Activated gamma-delta T cell treated with anti-CD3 and anti-CD28 coated beads, Interleukin-2, amount 50 U/mL, for 16 hours (primary cell): Measurements from ENCODE around the gene POU5F2.

ENCODE experiments used
- DNase-seq: peaks from one replicate; pipeline ENCODE4 v3.0.0-alpha.2; 2020; ENCODE audit warnings: low read depth

The POU5F2 gene

GRCh38 chr5:93741136-93741811 lies at the start of gene POU5F2:
TSS of gene POU5F2 (minus strand) at chr5:93741600. CDS start at chr5:93741563, 37 bp downstream.
- DNase-seq = no peak

DNA sequence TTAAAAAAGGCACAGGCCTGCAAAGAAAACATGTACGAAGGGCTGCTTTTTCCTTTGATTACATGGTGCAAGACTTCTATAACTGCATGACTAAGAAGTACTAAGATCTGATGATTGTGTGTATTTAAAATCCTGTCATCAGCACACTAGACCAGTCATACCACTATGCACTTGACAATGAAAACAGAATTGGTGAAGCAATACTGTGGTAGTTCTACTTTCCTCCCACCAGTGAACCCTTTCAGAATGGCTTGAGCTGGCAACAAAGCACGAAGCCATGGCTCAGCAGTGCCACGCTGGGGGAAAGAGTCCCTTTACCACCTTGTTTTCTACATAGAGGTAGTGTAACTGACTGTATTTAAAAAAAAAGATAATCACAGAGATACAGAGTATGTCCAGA lies 49.0 kb upstream of the POU5F2 start:
- DNase-seq = no peak

GRCh38 chr5:93789173-93790067 lies 48.0 kb upstream of the POU5F2 start:
- no peak for DNase-seq

DNA sequence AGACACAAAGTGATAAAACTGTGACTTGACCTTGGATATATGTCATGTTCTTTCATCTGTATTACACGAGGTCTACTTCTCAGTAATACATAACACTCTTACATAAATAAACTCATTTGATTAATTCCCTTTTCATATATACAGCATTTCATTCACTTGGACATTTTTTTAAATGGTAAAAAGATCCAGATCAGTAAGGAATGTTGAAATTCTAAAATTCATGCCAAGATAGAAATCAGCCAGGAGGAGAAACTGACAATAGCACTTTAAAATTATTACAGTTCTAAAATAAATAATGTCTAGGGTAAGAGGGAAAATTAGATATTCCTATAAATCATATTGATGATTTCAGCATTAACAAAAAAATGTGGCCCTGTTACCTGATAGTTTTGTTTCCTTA lies 46.2 kb upstream of the POU5F2 start:
- no peak for DNase-seq

GRCh38 chr5:93785475-93785874 lies 44.1 kb upstream of the POU5F2 start:
- no peak for DNase-seq

DNA sequence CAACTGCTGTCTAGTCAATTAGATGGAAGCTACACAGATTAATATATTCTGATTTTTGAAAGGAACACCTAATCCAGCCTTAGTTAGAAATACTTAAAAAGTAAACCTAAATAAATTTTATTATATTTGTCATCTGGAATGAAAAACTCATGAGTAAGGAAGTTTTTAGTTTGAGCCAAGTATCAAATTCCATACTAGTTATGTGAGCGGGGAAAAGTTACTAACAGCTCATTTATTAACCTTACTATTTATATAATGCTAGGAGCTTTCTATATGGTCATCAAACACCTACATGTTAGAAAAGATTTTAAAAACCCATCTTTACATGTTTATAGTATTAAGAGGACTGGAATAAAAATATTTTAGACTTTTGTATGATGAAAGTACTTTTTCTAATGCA lies 41.6 kb upstream of the POU5F2 start:
- DNase-seq = no peak

GRCh38 chr5:93777620-93778019 lies 36.2 kb upstream of the POU5F2 start:
- DNase-seq = no peak

DNA sequence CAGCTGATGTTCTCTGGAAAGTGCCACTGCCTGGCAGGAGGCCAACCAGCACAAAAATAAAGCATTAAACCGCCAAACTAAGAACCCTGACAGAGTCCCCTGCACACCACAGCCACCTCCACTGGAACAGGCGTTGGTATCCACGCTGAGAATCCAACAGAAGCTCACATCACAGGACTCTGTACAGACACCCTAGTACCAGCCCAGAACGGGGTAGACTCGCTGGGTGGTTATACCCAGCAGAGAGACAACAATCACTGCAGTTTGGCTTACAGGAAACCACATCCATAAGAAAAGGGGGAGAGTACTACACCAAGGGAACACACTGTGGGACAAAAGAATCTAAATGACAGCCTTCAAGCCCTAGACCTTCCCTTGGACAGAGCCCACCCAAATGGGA lies 15.0 kb upstream of the POU5F2 start:
- no peak for DNase-seq

- DNase-seq = no peak
These were observed 14.3 kb upstream of the POU5F2 start for GRCh38 chr5:93755716-93756115.

DNA sequence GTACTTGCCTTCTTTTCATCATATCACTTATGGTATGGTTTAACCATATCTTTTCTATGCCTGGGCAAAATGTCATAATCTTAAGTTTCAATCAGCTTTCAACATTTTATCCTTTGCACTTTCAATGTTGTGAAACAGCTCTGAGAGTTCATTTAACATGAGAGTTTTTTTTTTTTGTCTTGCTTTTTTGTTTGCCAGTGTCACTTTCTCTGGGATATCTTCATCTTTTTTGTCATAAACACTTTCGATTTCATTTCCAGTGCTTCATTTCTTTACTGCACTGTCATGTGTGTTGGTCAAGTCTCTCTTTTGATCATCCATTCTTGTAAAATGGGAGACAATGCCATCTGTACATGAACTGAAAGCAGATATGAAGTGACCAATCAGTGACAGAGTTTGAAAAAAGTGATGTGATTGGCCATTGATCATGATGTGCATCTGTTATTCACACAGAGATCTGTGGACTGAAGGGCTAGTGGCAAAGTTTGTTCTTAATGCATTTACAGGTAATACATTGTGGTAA lies 7.5 kb upstream of the POU5F2 start:
- DNase-seq = no peak

DNA sequence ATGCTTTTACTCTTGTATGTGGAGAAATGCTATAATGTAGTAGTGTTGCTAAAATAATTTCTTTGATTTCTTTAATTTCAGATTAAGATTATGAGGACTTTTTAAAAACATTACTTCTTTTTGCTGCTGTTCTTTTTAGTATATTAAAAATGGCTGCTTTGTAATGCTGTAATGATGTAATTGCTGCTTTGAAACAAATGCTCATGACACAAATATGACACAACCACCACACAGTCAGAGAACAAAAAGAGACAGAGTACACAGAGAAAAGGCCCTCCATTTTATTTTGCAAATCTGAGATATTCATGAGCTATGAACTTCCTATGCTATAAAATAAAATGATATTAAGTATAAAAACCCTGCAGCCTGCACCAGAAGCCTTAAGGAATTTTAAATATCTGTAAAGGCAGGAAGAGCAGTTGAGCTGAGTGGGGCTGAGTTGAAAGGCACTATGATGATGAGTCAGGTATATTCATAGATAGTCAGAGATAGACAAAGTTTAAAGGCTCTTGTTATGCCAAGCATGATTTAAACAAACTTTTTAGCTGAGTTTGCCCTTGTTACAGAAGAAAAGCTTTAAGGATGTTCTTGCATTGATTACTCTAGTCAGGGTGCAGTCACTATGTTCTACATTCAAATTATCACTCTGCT lies 5.1 kb upstream of the POU5F2 start:
- no peak for DNase-seq

- no peak for DNase-seq
These were observed 5.1 kb downstream of the POU5F2 start for GRCh38 chr5:93736284-93736683.

GRCh38 chr5:93735378-93735777 lies 6.0 kb downstream of the POU5F2 start:
- no peak for DNase-seq

- DNase-seq = no peak
These were observed 9.4 kb downstream of the POU5F2 start for GRCh38 chr5:93731987-93732386.

- no peak for DNase-seq
These were observed 14.8 kb downstream of the POU5F2 start for GRCh38 chr5:93726595-93726994.

DNA sequence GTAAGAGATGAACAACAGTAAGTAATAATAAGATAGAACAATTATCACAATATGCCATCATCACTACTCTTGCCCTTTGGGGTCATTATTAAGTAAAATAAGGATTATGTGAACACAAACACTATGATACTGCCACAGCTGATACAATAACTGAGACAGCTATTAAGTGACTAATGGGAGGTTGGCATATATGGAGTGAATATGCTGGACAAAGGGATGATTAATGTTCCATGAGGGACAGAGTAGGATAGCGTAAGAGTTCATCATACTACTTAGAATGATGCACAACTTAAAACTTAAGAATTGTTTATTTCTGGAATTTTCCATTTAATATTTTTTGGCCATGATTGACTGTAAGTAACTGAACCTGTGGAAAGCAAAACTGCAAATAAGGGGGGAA lies 16.6 kb downstream of the POU5F2 start:
- DNase-seq = no peak

GRCh38 chr5:93723681-93724080 lies 17.7 kb downstream of the POU5F2 start:
- DNase-seq = no peak

DNA sequence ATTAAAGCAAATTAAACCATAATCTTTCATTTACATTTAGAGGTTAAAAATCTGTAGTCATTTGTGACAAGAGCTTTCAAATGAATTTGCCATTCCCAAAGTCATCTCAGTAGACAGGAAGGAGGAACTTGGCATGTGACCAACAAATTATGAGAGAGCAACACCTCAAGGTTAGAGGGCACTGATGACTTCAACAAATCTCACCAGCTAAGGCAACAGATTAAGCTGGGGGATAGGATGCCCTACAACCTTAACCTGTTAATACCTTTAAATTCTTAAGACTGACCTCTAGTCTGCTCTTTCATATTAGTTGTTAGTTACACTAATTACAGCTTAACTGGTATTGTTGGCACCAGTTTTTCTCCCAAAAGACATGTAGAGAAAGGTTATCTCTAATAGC lies 18.4 kb downstream of the POU5F2 start:
- no peak for DNase-seq

DNA sequence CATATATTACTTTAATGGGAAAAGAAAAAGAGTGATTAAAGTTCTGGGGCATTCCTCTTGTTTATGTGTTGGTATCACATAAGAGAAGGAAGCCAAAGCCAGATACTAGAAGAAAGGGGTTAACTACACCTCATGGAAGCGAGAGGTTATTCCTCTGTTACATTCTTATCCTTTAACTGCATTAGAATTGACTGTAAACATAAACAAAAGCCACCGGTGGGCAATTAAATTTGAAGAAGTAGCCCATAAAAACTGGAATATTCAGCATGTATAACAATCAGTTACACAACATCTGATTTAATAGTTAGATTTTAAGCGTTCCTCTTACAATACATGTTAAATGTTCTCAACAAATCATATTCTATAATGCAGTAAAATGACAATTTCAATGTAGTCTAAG lies 18.8 kb downstream of the POU5F2 start:
- DNase-seq = no peak

DNA sequence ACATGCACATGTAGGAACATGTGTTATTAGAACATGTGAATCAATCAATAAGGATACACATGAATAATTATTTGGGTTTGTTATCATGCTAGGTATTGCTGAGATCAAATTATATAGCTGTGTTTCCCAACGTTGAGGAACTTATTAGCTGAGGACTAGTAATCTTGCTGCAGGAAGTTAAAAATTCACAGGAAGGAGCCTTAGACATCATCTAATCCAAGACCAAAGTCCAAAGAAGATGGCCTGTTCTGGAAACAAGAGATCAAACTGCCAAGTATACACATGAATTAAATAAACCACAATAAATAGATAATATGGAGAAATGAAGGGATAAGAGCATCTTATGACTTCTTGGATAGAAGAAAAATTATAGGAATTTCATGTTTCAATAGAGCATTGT lies 19.9 kb downstream of the POU5F2 start:
- no peak for DNase-seq

DNA sequence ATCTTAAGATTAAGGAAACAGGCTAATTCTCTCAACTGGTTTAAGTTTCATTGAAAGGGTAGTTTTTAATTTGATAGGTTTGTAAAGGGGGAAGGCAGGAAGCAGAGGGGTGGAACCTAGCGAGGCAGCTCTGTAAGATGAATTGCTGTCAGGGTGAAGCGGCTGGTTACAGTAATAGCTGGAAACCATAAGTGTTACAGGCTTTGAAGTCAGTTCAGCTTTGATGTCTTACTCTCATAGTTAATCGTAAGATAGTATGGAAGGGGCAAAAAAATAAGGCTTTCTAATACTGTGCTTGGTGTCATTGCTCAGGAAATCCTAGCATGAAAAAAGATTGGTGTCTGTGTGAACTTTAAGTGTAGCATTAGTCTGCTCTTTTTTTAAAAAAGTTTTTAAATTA lies 20.3 kb downstream of the POU5F2 start:
- no peak for DNase-seq

DNA sequence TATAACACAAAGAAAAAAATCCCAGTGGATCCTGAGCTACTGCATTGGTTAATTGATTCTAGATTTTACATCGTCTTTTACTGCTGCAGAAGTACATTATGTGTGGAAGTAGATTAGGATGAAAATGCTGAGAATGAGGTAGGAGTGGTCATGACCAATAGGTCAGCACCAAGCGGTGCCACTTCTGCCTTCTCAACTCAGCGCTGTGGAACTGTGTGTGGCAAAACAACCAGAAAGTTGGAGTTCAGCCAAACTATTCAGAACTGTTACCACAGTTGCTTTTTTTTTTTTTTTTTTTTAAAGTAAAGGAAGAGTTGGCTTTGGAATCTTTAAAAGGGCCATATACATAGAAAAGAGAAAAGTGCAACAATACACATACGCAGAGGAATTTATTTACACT lies 24.2 kb downstream of the POU5F2 start:
- no peak for DNase-seq

GRCh38 chr5:93716453-93716852 lies 24.9 kb downstream of the POU5F2 start:
- DNase-seq = no peak
